Middle frontal gyrus (tissue), 1 donor: ENCODE data around the gene PFDN2.
"Not testable (repeated sequence)": the region's sequence is repeated elsewhere in the genome, so short reads cannot be mapped to it uniquely, and the experiment has no call there.

Source experiments
- DNase-seq: peaks from one replicate; pipeline ENCODE4 v3.0.0-alpha.2; 2015; ENCODE audit warnings: low spot score; ENCODE audit errors: extremely low spot score

The PFDN2 gene

GRCh38 chr1:161139766-161140165 lies 21.9 kb upstream of the PFDN2 start:
- no peak for DNase-seq

- DNase-seq = no peak
Measured at GRCh38 chr1:161138431-161138830, 20.6 kb upstream of the PFDN2 start.

GRCh38 chr1:161137881-161138280 lies 20.0 kb upstream of the PFDN2 start:
- no peak for DNase-seq

GRCh38 chr1:161133220-161133740 lies 15.4 kb upstream of the PFDN2 start:
- DNase-seq = no peak

- peak; percentile 92 for DNase-seq
Measured at GRCh38 chr1:161132410-161133219, 14.8 kb upstream of the PFDN2 start, which contains the start of gene DEDD. Gene DEDD, minus strand, starts transcription at chr1:161132667. Its CDS starts 8,205 bp downstream, at chr1:161124462.

- DNase-seq = no peak
Measured at GRCh38 chr1:161131523-161132409, 13.9 kb upstream of the PFDN2 start.

GRCh38 chr1:161130266-161130665 lies 12.4 kb upstream of the PFDN2 start:
- no peak for DNase-seq

GRCh38 chr1:161128591-161129420 lies 11.0 kb upstream of the PFDN2 start:
- DNase-seq = no peak

- no peak for DNase-seq
Measured at GRCh38 chr1:161127649-161128048, 9.8 kb upstream of the PFDN2 start.

- no peak for DNase-seq
Measured at GRCh38 chr1:161122967-161123366, 5.1 kb upstream of the PFDN2 start.

- DNase-seq = no peak
Measured at GRCh38 chr1:161121834-161122233, 4.0 kb upstream of the PFDN2 start.

GRCh38 chr1:161121042-161121650 lies 3.3 kb upstream of the PFDN2 start:
- no peak for DNase-seq

GRCh38 chr1:161119092-161119903 lies 1.5 kb upstream of the PFDN2 start:
- DNase-seq = no peak

GRCh38 chr1:161115961-161116360 lies 1.9 kb downstream of the PFDN2 start:
- not testable (repeated sequence) for DNase-seq

GRCh38 chr1:161115132-161115711 lies 2.6 kb downstream of the PFDN2 start:
- no peak for DNase-seq

- DNase-seq = no peak
Measured at GRCh38 chr1:161114556-161114955, 3.3 kb downstream of the PFDN2 start.

GRCh38 chr1:161113915-161114314 lies 3.9 kb downstream of the PFDN2 start:
- no peak for DNase-seq

GRCh38 chr1:161111527-161111926 lies 6.3 kb downstream of the PFDN2 start:
- DNase-seq = no peak

- DNase-seq = no peak
Measured at GRCh38 chr1:161111117-161111516, 6.7 kb downstream of the PFDN2 start.
